ENCODE measurements around the gene SLC35G6. TPM values are rescaled to one million over a fixed set of nuclear protein-coding genes. Genes with fewer than 3 reads are reported as not detected.
A peak's percentile ranks its signal among the peaks of the same experiment; 100 is the strongest.
"Not testable (repeated sequence)": the region's sequence is repeated elsewhere in the genome, so short reads cannot be mapped to it uniquely, and the experiment has no call there.

The SLC35G6 gene
- total RNA-seq, 2 experiments from 2014 or later, result not detected

GRCh38 chr17:7480089-7480384 lies 1.2 kb upstream of the SLC35G6 start:
- Histone ChIP-seq H3K4me3 (ENCODE audit: low read depth, low read length, poor library complexity, severe bottlenecking) (peak overlapping the region; percentile 72), H3K79me2 (ENCODE audit: insufficient read depth, low read depth, low read length) (peaks cover 3% of the 10 kb centered on the region), H3K36me3 (ENCODE audit: insufficient read depth, low read length) (no peaks in the 10 kb centered on the region), H3K9me3 (ENCODE audit: low read length) (no peaks in the 10 kb centered on the region), H2AFZ (ENCODE audit: low read length) (peak overlapping the region; percentile 56; the same call in 1 of the 2 replicates), H3K9me2 (ENCODE audit: insufficient read depth, low read length) (no peaks in the 10 kb centered on the region), H3K27ac (ENCODE audit: low read depth, low read length, poor library complexity, severe bottlenecking) (no peak overlapping the region), H3K4me2 (ENCODE audit: low read length) (peak overlapping the region; percentile 76), H3K4me1 (ENCODE audit: insufficient read depth, low read length, poor library complexity, severe bottlenecking) (peaks cover 17% of the 10 kb centered on the region), H4K20me1 (ENCODE audit: insufficient read depth, low read length) (no peaks in the 10 kb centered on the region)
- no peak for TF ChIP-seq CTCF (conservative IDR thresholded peaks at IDR 0.05; ENCODE audit: low read length)
- no peak for TF ChIP-seq EZH2phosphoT487 (IDR thresholded peaks at IDR 0.05; ENCODE audit: borderline replicate concordance, low read depth, low read length)
- no peak for DNase-seq (ENCODE audit: low spot score)
- no TSS peak for BruUV-seq (replicated peaks)
- intact Hi-C loops (cut with micrococcal nuclease; ENCODE audit: unreplicated experiment), result loop anchor here (5.0 kb wide), 3 partner anchors 228 to 362 kb away; partner anchors contain the start of genes CTDNEP1, ELP5 and PHF23
- CTCF ChIA-PET (ENCODE audit: unreplicated experiment), result no interaction called here
- POLR2A ChIA-PET, result interaction anchor here (0.6 kb wide), 1 partner anchor 263 kb away, joined by 3 read pairs; no protein-coding TSS in a partner anchor

- peaks cover 28% of the 10 kb centered on the region for H3K4me1 ChIP-seq (ENCODE audit: insufficient read depth, low read length, poor library complexity, severe bottlenecking)
- not testable (repeated sequence) for BruUV-seq (replicated peaks)
These were observed 846 bp downstream of the SLC35G6 start for GRCh38 chr17:7481842-7482741.

GRCh38 chr17:7482742-7483088 lies 1.5 kb downstream of the SLC35G6 start:
- H3K9me3 ChIP-seq (ENCODE audit: low read length); BruUV-seq (replicated peaks); H3K9me2 ChIP-seq (ENCODE audit: insufficient read depth, low read length); POLR2A ChIA-PET; DNase-seq (ENCODE audit: low spot score): not testable (repeated sequence)
- H4K20me1 ChIP-seq (ENCODE audit: insufficient read depth, low read length), result peaks cover 19% of the 10 kb centered on the region
- intact Hi-C loops (cut with micrococcal nuclease; ENCODE audit: unreplicated experiment), result loop anchor here (5.0 kb wide), 3 partner anchors 230 to 360 kb away; partner anchors contain the start of genes CTDNEP1, ELP5 and PHF23
- peaks cover 21% of the 10 kb centered on the region for H3K36me3 ChIP-seq (ENCODE audit: insufficient read depth, low read length)
- H3K27ac ChIP-seq (ENCODE audit: low read depth, low read length, poor library complexity, severe bottlenecking), result peak overlapping the region; percentile 90
- H3K4me3 ChIP-seq (ENCODE audit: low read depth, low read length, poor library complexity, severe bottlenecking), result peak overlapping the region; percentile 89
- H3K79me2 ChIP-seq (ENCODE audit: insufficient read depth, low read depth, low read length), result peaks cover 30% of the 10 kb centered on the region
- CTCF ChIA-PET (ENCODE audit: unreplicated experiment), result interaction anchor here (0.6 kb wide), 1 partner anchor 77 kb away, joined by 3 read pairs; no protein-coding TSS in a partner anchor
- H3K4me2 ChIP-seq (ENCODE audit: low read length), result peak overlapping the region; percentile 99
- H2AFZ ChIP-seq (ENCODE audit: low read length), result peak overlapping the region; percentile 95; the same call in 1 of the 2 replicates
- H3K4me1 ChIP-seq (ENCODE audit: insufficient read depth, low read length, poor library complexity, severe bottlenecking), result peaks cover 34% of the 10 kb centered on the region

More at GRCh38 chr17:7481842-7482741, 846 bp downstream of the SLC35G6 start:
- POLR2A ChIA-PET; H3K27ac ChIP-seq (ENCODE audit: low read depth, low read length, poor library complexity, severe bottlenecking); H3K9me3 ChIP-seq (ENCODE audit: low read length); H2AFZ ChIP-seq (ENCODE audit: low read length); H3K9me2 ChIP-seq (ENCODE audit: insufficient read depth, low read length); H3K4me3 ChIP-seq (ENCODE audit: low read depth, low read length, poor library complexity, severe bottlenecking); H3K4me2 ChIP-seq (ENCODE audit: low read length); DNase-seq (ENCODE audit: low spot score): not testable (repeated sequence)
- Histone ChIP-seq H3K36me3 (ENCODE audit: insufficient read depth, low read length) (peaks cover 14% of the 10 kb centered on the region; the same call in 1 of the 2 replicates), H4K20me1 (ENCODE audit: insufficient read depth, low read length) (peaks cover 12% of the 10 kb centered on the region), H3K79me2 (ENCODE audit: insufficient read depth, low read depth, low read length) (peaks cover 24% of the 10 kb centered on the region)
- CTCF ChIA-PET (ENCODE audit: unreplicated experiment), result interaction anchor here (0.6 kb wide), 1 partner anchor 78 kb away, joined by 3 read pairs; no protein-coding TSS in a partner anchor
- intact Hi-C loops (cut with micrococcal nuclease; ENCODE audit: unreplicated experiment), result loop anchor here (5.0 kb wide), 3 partner anchors 230 to 360 kb away; partner anchors contain the start of genes CTDNEP1, ELP5 and PHF23
